Activated CD4-positive, alpha-beta T cell treated with anti-CD3 and anti-CD28 coated beads, Interleukin-2, amount 50 U/mL, for 16 hours (primary cell): Measurements from ENCODE around the gene IGF2BP3.

Source experiments
- DNase-seq: peaks from one replicate; pipeline ENCODE4 v3.0.0-alpha.2; 2020

IGF2BP3 gene

DNA sequence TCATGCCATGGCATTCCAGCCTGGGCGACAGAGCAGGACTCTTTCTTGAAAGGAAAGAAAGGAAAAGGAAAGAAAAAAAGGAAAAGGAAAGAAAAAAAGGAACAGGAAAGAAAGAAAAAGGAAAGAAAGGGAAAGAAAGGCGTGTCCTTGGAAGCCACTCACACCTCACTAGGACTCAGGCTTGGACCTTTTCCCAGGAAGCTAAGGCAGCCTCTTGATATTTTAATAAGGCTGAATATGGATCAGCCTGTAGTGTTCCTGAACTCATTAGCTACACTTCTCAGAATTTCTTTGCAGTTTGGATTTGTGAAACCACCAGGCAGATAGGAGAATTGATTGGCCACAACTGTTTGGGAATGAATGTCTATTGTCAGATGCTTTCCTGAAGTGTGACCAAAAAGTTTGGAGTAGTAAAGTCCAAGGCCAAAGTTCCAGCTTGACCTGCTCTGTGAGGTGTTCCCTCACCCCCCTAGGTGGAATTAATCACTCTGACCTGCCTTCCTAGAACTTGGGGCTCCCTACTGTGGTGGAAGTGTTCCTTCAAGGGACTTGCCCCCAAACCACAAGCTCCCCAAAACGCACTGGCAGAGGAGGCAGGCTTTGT lies 178.2 kb downstream of the IGF2BP3 start:
- DNase-seq: no peak

DNA sequence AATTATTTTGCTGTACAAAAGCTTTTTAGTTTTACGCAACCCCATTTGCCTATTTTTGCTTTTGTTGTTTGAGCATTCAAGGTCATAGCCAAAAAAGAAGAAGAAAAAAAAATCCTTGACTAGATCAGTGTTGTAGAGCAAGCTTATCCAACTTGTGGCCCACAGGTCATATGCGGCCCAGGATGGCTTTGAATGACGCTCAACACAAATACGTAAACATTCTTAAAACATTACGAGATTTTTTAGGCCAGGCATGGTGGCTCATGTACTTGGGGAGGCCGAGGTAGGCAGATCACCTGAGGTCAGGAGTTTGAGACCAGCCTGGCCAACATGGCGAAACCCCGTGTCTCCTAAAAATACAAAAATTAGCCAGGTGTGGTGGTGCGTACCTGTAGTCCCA lies 179.3 kb downstream of the IGF2BP3 start:
- DNase-seq: no peak

DNA sequence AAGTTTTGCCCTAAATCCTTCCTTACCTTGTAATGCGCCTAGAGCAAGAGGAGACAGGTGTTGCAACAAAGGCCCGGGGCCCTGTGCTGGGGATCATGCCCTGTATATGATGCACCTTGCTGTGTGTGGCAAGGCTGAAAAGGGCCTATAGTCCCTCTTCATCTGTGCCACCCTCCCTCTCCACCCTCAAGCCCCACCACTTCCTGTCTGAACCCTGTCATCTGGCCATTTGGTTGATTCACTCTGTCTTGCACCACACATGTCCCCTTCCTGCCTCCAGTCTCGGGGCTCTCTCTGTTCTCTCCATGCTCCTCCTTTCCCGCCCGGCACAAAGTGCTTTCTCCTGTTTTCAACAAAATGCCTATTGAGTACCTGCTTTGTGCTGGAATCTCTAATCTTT lies 182.7 kb downstream of the IGF2BP3 start:
- DNase-seq: peak; percentile 35

DNA sequence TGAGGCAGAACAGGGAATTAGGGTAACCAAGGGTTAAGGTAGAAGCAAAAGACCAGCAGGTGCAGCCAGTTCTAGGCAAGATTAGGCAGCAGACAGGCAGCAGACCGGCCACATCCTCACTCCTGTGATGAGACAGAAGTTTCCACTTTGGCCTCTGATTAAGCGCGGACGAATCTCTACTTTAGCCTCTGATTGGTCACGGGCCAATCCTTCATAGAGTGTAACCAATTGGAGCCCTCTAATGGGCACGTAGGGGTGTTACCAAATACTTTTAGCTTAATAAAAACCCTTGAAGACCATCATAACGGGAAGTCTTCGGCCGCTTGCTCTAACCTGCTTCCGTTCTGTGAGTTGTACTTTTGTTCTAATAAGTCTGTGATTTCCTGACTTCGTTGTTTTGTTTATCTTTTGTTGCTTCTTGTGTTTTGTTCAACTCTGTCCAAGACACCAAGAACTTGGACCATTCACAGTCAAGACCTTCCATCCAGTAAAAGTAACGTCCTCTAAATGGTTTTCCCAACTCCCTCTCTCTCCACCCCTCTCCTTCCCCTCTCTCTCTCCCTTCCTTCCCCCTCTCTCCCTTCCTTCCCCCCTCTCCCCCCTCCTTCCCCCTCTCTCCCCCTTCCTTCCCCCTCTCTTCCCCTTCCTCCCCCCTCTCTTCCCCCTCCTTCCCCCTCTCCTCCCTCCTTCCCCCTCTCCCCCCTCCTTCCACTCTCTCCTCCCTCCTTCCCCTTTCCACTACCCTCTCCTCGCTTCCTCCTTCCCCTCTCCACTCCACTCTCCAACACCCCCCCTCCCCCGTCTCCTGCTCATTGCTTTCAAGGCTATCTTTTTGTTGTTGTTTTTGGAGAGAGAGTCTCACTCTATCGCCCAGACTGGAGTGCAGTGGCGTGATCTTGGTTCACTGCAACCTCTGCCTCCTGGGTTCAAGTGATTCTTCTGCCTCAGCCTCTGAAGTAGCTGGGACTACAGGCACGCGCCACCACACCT lies 184.3 kb downstream of the IGF2BP3 start:
- no peak for DNase-seq

DNA sequence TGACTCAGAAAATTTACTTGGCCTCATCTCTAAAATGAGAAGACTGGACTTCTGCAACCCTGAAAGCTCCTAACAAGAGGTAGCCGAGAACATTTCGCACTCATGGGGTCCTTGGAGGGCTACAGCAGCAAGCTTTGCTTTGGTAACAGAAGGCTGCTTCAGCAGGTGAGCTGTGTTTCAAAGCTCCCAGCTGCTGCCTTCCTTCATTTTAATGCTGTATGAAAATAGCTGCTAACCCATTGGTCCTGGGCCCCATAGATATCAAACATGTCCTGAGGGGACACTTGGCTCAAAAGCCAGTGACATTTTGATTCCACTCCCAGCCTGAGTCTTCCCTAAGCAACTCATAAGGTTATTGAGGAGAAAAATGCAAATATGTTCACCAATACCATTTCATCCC lies 185.4 kb downstream of the IGF2BP3 start:
- DNase-seq: no peak

DNA sequence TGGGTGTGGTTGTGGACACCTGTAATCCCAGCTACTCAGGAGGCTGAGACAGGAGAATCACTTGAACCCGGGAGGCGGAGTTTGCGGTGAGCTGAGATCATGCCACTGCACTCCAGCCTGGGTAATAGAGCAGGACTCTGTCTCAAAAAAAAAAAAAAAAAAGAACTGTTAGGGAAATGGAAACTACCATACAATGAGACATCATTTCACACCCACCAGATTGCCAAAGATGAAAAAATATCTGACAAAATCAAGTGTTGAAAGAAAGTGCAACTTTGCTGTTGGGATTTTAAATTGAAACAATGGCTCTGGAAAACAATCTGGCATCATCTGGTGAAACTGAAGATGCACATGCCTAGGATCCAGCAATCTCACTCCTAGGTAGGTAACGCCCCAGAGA lies 187.2 kb downstream of the IGF2BP3 start:
- DNase-seq: no peak

DNA sequence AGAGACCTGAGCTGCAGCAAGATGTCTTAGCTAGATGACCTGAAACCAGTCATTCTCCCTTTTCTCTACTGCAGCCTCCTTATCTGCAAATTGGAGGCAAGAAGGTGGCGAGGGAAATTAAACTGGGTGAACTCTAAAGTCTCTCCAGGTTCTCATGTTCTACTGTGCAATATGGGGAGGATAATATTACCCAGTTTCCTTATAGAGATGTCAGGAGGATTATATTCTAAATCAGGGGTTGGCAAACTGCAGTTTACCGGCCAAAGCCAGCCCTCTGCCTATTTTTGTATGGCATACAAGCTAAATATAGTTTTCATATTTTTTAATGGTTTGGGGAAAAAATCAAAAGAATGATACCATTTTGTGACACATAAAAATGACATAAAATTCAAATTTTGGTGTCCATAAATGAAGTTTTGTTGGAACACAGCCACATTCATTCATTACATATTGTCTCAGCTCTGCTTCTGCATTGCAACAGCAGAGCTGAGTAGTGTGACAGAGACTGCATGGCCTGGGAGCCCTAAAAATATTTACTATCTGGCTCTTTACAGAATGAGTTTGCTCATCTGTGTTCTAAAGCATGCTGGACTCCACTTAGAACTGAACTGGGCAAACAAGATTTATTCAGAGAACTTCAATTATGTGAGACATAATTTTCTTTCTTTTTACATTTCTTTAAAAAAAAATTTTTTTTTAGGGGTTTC lies 190.3 kb downstream of the IGF2BP3 start:
- no peak for DNase-seq

DNA sequence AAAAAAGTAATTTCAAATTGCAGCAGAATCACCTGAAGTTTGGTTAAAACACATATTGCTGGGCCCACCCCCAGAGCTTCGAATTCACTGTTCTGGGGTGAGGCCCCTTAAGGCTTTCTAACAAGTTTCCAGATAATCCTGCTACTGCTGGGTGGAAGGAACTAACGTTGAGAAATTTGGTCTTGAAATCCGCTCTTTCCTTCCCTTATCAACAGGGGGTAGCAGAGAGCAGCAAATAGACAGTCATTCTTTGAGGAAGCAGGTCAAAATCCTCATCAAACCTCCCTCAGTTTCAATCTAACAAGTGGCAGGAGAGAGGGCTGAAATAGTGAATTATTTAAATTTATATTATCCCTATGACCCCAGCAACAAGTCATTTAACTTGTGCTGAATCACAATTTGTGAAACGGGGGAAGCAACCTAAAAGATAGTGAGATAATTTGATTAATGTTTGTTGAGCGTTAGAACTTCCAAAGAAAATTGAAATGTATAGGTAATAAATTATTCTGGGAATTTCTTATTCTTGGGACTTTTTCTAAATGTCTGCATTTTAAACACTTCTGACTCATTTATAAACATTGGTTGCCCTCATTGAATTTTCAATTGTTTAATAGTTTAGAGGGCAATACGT lies 192.8 kb downstream of the IGF2BP3 start:
- peak; percentile 78 for DNase-seq

DNA sequence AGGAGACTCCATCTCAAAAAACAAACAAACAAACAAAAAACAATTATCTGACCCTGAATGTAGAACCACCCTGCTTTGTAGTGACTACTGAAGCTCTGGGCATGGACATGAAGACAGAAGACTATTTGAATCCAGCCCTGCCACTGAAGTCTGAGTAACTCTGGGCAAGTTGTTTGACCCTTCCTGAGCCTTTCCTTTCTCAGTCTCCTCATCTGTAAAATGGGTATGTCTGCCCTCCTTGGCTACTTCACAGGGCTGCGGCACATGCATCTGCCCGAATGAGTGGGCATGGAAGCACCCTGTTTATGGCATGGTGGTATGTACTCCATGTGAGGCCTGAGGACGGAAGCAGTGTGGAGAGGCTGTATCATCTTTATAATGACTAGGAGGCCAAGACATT lies 193.3 kb downstream of the IGF2BP3 start:
- DNase-seq: no peak

DNA sequence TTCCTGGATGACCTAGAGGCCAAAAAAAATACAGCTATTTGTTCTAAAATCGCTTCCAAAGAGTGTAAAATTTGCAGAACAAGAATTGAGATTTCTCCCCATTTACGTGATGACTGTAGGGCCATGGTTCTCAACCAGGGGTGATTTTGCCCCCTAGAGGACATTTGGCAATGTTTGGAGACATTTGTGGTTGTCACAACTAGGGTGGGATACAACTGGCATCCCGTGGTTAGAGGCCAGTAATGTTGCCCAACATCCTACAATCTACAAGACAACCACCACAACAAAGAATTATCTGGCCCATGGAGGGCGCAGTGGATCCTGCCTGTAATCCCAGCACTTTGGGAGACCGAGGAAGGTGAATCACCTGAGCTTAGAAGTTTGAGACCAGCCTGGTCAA lies 193.9 kb downstream of the IGF2BP3 start:
- DNase-seq: no peak

DNA sequence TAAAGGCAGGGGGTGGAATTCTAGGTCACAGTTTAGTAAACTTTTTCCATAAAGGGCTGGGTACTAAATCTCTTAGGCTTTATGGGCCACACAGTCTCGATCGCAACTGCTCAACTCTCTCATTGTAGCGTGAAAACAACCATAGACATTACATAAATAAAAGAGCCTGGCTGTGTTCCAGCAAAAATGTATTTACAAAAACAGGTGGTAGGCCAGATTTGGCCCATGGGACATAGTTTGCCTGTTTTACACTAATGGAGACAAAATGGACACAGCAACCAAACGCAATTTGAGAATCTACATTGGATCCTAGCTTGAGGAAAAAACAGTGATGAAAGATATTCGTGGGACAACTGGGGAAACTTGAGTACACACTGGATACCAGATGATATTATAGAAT lies 194.4 kb downstream of the IGF2BP3 start:
- DNase-seq: no peak

DNA sequence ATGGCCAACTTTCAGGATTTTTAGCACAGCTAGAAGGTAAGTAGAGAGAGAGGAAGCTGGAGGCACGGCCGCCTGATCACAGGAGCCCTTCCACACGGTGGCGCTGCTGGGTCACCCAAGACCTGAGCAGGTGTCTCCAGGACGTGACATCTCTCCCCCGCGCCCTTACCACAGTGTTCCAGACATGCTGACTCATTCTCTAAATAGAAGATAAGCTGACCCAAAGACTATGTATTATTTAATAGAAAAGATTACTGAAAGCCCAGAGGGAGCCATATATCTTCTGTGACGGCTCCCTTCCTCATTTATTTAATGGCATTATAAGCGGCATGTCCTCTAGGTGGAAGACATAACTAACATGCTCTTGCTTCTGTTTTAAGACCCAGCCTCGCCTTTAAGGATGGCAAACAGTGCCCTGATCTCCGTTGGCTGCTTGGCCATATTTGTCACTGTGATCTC lies 197.1 kb downstream of the IGF2BP3 start:
- DNase-seq: peak; percentile 94

DNA sequence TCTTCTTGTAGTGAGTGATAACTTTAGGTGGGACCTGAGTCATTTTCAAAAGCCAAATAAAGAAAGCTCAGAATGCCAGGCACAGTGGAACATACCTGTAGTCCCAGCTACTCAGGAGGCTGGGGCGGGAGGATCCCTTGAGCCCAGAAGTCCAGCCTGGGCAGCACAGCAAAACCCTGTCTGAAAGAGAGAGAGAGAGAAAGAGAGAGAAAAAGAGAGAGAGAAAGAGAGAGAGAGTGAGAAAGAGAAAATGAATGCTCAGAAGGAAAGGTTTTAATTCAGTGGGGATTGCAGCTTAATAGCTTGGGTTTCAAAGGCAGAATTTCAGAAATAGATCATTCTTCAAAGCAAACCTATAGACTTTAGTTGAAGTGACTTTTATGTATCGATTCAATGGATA lies 198.0 kb downstream of the IGF2BP3 start:
- no peak for DNase-seq

DNA sequence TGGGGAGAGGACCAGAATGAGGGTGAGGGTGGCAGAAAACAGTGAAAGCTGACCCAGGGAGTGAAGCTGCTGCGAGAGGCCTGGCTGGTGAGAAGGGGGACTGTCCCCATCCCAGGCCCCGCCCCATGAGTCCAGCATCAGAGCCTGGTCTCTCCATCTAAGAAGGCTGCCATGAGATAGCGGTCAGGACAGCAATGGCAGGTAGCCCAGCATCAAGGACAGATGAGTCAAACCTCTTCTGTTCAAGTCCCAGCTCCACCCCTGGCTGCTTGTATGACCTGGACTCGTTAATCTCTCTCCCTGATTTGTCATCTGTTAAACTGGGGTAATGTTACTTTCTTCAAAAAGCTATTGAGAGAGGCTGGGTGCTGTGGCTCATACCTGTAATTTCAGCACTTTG lies 201.5 kb downstream of the IGF2BP3 start:
- no peak for DNase-seq

DNA sequence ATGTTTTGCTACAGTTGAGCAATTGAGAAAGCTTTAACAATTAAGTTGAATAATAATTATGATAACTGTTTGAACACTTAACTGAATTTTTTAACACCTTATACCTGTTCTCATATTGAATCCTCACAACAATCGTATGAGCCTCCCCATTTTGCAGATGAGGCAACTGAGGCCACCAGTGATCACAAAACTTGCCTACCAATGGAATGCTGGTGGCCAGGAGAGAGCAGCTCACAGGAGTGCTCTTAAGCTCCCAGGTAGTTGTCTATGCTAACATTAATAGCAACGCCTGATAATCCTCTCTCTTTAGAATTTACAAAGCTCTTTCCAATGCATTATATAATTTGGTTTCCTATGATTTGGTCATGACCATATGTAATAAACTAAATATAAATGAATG lies 202.1 kb downstream of the IGF2BP3 start:
- DNase-seq: no peak

DNA sequence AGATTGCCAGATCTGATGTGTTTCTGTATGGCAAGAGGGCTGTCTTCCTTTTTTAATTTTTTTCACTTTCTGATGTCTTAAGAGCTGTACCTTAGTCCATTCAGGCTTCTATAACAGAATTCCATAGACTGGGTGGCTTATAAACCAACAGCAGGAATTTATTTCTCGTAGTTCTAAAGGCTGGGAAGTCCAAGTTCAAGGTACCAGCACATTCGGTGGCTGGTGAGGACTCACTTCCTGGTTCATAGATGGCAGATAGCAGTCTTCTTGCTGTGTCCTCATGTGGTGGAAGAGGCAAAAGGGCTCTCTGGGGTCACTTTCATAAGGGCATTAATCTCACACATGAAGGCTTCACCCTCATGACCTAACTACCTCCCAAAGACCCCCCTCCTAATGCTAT lies 202.9 kb downstream of the IGF2BP3 start:
- DNase-seq: no peak

DNA sequence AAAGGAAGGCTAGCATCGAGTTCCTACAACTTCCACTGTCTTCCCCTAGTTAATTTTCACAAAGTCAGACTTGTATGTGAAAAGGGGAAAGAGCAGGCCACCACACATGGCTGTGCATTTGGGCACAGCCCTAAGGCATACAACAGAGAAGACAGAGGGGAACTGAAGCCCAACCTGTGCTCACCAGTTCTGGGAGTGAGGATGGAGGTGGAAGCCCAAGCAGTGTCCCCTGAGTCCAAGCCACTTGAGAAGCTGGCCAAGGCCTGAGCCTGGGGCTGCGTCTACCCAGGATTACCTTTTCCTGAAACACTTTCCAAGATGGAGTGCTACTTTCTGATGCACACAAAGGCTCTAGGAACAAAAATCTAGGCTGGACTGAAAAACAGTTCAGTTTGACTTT lies 203.4 kb downstream of the IGF2BP3 start:
- no peak for DNase-seq

DNA sequence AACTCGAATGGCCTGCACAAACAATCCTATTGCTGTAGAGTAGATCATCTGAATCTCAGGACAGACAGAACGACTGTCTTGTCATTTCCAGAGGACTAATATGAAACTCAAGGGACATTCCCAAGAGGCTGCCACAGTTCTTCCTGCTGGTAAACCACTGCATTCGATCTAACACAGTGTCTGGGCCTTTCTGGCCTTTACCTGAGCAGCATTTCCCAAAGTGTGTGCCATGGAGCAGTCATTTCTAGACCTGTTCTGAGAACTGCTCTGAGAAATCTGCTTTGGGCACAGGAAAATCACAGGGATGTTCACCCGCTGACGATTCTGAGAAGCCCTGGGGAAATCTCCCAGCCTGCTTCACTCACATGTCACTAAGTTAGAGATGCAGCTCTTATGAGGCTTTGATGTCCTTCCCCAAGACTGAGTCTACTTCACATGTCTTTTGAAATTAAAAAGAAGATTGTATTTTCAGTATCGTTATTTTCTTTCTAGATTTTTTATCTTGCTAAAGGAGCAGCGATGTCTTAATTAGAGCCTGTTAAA lies 205.3 kb downstream of the IGF2BP3 start:
- peak; percentile 48 for DNase-seq

DNA sequence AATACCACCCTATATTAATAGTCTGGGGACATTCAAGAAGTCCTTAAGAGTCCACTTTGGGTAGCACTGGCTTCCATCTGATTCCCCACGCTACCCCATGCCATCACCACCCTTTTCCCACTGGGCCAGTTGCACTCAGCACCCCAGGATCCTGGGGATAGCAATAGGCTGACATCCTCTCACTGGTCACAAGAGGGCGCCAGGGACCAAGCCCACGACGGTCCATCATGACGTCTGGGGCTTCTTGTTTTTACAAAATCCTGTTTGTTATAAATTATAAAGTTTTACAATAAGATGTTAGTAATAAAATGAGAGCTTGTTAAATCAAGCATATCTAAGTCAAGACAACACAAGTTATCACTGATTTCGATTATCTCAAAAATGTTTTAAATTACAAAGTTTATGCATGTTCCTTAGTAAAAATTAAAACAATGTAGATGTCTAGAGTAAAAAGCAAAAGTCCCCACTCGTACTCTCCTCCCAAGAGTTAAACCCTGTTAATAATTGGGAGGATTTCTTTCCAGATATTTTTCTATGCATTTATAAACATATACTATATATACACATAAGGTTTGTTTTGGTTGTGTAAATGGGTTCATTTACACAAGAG lies 208.3 kb downstream of the IGF2BP3 start:
- DNase-seq: peak; percentile 65

DNA sequence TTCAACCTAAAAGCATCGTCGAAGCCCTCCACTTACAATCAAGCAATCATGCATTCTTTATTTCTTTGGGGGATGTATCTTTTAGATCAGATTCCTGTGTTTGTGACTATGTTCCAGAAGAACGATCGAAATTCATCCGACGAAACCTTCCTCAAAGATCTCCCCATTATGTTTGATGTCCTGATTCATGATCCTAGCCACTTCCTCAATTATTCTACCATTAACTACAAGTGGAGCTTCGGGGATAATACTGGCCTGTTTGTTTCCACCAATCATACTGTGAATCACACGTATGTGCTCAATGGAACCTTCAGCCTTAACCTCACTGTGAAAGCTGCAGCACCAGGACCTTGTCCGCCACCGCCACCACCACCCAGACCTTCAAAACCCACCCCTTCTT lies 209.9 kb downstream of the IGF2BP3 start:
- DNase-seq: no peak
